MCF 10A (cell line): ENCODE measurements around the gene ANKRD34C. TPM values are rescaled to one million over a fixed set of nuclear protein-coding genes. Genes with fewer than 3 reads are reported as not detected.

Source experiments
- BruUV-seq: library from RNA; stranded (reverse); fragments of 400-500 nt; replicated peaks from 2 replicates; lab custom pipeline; 2021; lab: Mats Ljungman, UMichigan
- CTCF ChIA-PET: fragments of 300-600 bp; sonication (Branson Sonifier 250); formaldehyde crosslinking; extraction: SDS; loops from one replicate; lab custom pipeline; 2021; ENCODE audit warnings: antibody characterized with exemption, inconsistent platforms; lab: Yijun Ruan, JAX
- POLR2A ChIA-PET: fragments of 300-600, 350-650 bp; sonication (Branson Sonifier 250); formaldehyde crosslinking; extraction: SDS; loops from one replicate; lab custom pipeline; 2020; ENCODE audit warnings: antibody characterized with exemption, inconsistent platforms; lab: Yijun Ruan, JAX
- DNase-seq: peaks from one replicate; pipeline ENCODE4 v3.0.0-alpha.2; 2018; ENCODE audit not compliant: unreplicated experiment
- H3K27ac Mint-ChIP-seq: one replicate; pipeline ENCODE4 v1.8.0; 2022; ENCODE audit warnings: mild to moderate bottlenecking, low read depth, mixed read lengths; ENCODE audit not compliant: unreplicated experiment
- H3K27me3 Mint-ChIP-seq: one replicate; pipeline ENCODE4 v1.8.0; 2022; ENCODE audit warnings: mixed read lengths; ENCODE audit not compliant: insufficient read depth, unreplicated experiment
- H3K36me3 Mint-ChIP-seq: one replicate; pipeline ENCODE4 v1.8.0; 2022; ENCODE audit warnings: mild to moderate bottlenecking, moderate library complexity, mixed read lengths; ENCODE audit not compliant: insufficient read depth, unreplicated experiment
- H3K4me1 Mint-ChIP-seq: one replicate; pipeline ENCODE4 v1.8.0; 2022; ENCODE audit warnings: mixed read lengths; ENCODE audit not compliant: insufficient read depth, unreplicated experiment
- H3K4me3 Mint-ChIP-seq: one replicate; pipeline ENCODE4 v1.8.0; 2022; ENCODE audit warnings: mild to moderate bottlenecking, moderate library complexity, mixed read lengths; ENCODE audit not compliant: unreplicated experiment
- H3K9me3 Mint-ChIP-seq: one replicate; pipeline ENCODE4 v1.8.0; 2022; ENCODE audit warnings: mixed read lengths; ENCODE audit not compliant: unreplicated experiment
- intact Hi-C: fragments of 100-400 bp; cut with micrococcal nuclease; formaldehyde crosslinking; loops from 2 replicates; pipeline ENCODE4 v1.14.1; 2022
- total RNA-seq: library from RNA; stranded (reverse); gene quantifications from 2 replicates; pipeline ENCODE4 v1.2.3, GENCODE V29; 2022
- TF ChIP-seq, protein P1 (sequence below): fragments of 200-600 bp; IDR thresholded peaks from one replicate; pipeline ENCODE4 v1.8.0; 2022; ENCODE audit warnings: antibody characterized with exemption, mild to moderate bottlenecking; ENCODE audit not compliant: unreplicated experiment

ANKRD34C gene
- total RNA-seq, 1 experiment from 2014 or later: not detected

DNA sequence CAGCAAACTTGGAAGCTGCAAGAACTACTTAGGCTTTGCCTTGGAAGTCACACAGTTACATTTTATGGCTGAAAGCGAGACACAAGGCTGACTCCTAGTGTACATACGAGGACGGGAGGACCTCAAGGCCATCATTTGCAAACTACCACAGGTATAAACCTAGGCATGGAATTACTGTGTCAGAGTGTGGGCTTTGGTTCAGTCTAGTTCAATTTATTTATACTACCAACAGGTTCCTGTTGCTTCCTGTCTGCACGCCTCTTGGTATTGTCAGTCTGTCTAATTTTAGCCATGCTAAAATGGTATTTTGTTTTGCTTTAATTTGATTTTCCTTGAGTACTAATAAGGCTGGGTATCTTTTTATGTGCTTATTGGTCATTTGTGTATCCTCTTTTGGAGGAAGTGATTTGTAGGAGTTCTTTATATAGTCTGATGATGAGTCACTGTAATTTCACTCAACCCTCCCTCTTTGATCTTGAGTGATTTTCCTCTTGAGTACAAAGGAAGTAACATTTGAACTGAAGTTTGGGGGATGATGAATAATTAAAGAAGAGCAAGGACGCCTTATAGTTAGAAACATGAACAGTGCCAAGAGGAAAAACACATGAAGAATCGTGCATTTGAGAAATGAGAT, 8.2 kb downstream of the ANKRD34C start:
- BruUV-seq: no TSS peak
- TF ChIP-seq, protein P1, sequence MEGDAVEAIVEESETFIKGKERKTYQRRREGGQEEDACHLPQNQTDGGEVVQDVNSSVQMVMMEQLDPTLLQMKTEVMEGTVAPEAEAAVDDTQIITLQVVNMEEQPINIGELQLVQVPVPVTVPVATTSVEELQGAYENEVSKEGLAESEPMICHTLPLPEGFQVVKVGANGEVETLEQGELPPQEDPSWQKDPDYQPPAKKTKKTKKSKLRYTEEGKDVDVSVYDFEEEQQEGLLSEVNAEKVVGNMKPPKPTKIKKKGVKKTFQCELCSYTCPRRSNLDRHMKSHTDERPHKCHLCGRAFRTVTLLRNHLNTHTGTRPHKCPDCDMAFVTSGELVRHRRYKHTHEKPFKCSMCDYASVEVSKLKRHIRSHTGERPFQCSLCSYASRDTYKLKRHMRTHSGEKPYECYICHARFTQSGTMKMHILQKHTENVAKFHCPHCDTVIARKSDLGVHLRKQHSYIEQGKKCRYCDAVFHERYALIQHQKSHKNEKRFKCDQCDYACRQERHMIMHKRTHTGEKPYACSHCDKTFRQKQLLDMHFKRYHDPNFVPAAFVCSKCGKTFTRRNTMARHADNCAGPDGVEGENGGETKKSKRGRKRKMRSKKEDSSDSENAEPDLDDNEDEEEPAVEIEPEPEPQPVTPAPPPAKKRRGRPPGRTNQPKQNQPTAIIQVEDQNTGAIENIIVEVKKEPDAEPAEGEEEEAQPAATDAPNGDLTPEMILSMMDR: no peak
- no peak for DNase-seq
- Mint-ChIP-seq H3K27me3 (peaks cover 41% of the 10 kb centered on the region), H3K27ac (no peak overlapping the region), H3K4me1 (no peaks in the 10 kb centered on the region), H3K9me3 (no peaks in the 10 kb centered on the region), H3K36me3 (no peaks in the 10 kb centered on the region), H3K4me3 (no peak overlapping the region)
- intact Hi-C loops: no loop called here
- CTCF ChIA-PET: interaction anchor here (0.6 to 0.7 kb wide), 3 partner anchors 89 to 265 kb away, joined by 3 to 4 read pairs (median 3); no protein-coding TSS in a partner anchor
- POLR2A ChIA-PET: interaction anchor here (0.7 kb wide), 1 partner anchor 84 kb away, joined by 4 read pairs; no protein-coding TSS in a partner anchor

DNA sequence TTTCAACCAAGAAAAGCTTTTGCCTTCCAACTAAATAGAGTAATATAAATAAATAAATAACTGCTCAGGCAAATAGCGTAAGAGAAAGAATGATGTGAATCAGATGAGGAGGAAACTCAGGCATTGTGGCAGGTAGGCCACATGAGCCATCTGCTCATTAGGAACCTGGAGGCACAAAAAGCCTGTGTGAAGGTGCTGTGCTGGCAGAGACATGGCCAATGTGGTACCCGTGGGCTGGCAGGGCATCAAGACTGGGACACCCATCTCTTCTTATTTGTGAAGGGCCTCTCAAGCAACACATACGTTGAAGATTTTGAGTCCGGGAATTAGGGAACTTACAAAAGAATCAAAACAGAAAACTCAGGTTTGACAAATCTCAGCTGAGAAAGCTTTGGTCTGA, 9.5 kb downstream of the ANKRD34C start:
- no TSS peak for BruUV-seq
- TF ChIP-seq, protein P1: no peak
- Mint-ChIP-seq H3K9me3 (no peaks in the 10 kb centered on the region), H3K4me1 (no peaks in the 10 kb centered on the region), H3K27ac (no peak overlapping the region), H3K4me3 (no peak overlapping the region), H3K36me3 (no peaks in the 10 kb centered on the region), H3K27me3 (peaks cover 40% of the 10 kb centered on the region)
- DNase-seq: no peak
- ChIA-PET CTCF (no interaction called here), POLR2A (no interaction called here)
- intact Hi-C loops: no loop called here

DNA sequence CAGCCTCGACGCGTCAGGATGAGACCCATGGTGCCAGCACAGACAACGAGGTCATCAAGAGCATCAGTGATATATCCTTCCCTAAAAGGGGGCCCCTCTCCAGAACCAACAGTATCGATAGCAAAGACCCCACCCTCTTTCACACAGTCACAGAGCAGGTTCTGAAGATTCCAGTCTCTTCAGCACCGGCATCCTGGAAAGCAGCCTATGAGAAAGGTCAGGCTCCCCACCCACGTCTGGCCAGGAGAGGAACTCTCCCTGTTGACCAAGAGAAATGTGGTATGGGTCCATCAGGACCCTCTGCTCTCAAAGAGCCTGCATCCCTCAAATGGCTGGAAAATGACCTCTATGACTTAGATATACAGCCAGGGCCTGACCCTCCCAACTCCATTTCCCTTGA, 11.6 kb downstream of the ANKRD34C start:
- no peaks in the 10 kb centered on the region for H3K9me3 Mint-ChIP-seq
- H3K27ac Mint-ChIP-seq: no peak overlapping the region
- TF ChIP-seq, protein P1: no peak
- H3K27me3 Mint-ChIP-seq: peaks cover 44% of the 10 kb centered on the region
- DNase-seq: no peak
- no peak overlapping the region for H3K4me3 Mint-ChIP-seq
- H3K4me1 Mint-ChIP-seq: no peaks in the 10 kb centered on the region
- H3K36me3 Mint-ChIP-seq: no peaks in the 10 kb centered on the region
- POLR2A ChIA-PET: no interaction called here
- no TSS peak for BruUV-seq
- CTCF ChIA-PET: no interaction called here
- intact Hi-C loops: no loop called here

DNA sequence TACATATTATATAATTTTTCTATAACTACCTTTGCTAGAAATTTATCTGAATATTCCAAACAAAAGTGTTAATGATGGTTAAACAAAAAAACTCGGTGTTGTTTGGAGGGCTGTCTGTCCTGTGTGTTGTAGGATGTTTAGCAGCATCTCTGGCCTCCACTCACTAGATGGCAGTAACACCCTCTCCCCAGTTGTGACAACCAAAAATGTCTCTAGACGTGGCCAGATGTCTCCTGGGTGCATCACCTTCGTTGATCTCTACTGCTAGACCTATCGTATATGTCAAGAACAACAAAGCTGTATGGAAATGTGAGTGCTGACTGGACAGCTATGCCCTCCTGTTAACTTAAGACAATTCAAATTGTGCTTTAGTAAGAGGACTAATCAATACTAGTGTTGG, 14.1 kb downstream of the ANKRD34C start:
- Mint-ChIP-seq H3K4me3 (no peak overlapping the region), H3K36me3 (no peaks in the 10 kb centered on the region), H3K27ac (no peak overlapping the region), H3K9me3 (no peaks in the 10 kb centered on the region), H3K4me1 (no peaks in the 10 kb centered on the region), H3K27me3 (peaks cover 58% of the 10 kb centered on the region)
- TF ChIP-seq, protein P1: no peak
- ChIA-PET POLR2A (no interaction called here), CTCF (interaction anchor here (0.8 to 1.4 kb wide), 2 partner anchors 18 to 31 kb away, joined by 3 to 5 read pairs; no protein-coding TSS in a partner anchor)
- no TSS peak for BruUV-seq
- DNase-seq: no peak
- intact Hi-C loops: no loop called here
